GM12875 (cell line): ENCODE data around the gene KCTD20.

ENCODE experiments used
- H3K4me3 ChIP-seq: one replicate; pipeline ENCODE4 v1.5.1; 2011; ENCODE audit warnings: low read depth, low read length, control low read depth
- CTCF ChIP-seq: IDR thresholded peaks from 2 replicates; pipeline ENCODE4 v1.5.1; 2011; ENCODE audit warnings: low read depth, mild to moderate bottlenecking, control low read depth, inconsistent platforms, low read length, moderate library complexity, borderline replicate concordance; ENCODE audit not compliant: insufficient read depth

The KCTD20 gene

DNA sequence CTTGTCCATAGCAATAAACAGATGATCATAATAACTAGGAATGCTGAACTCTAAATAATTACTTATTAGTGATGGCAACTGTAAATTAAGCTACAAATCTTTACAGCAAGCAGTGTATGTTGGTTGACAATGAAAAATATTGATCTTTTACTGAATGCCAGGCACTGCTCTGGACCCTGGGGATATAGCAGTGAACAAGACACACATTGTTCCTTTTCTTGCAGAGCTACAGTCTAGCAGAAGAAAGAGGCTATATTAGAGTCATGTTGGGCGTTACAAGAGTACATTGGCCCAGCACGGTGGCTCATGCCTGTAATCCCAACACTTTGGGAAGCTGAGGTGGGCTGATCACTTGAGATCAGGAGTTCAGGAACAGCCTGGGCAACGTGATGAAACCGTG is 11.6 kb upstream of the KCTD20 start:
- no peak overlapping the region for H3K4me3 ChIP-seq
- no peak for TF ChIP-seq CTCF

- no peak for TF ChIP-seq CTCF
- H3K4me3 ChIP-seq: no peak overlapping the region
These were observed 10.6 kb upstream of the KCTD20 start for GRCh38 chr6:36432151-36432671.

DNA sequence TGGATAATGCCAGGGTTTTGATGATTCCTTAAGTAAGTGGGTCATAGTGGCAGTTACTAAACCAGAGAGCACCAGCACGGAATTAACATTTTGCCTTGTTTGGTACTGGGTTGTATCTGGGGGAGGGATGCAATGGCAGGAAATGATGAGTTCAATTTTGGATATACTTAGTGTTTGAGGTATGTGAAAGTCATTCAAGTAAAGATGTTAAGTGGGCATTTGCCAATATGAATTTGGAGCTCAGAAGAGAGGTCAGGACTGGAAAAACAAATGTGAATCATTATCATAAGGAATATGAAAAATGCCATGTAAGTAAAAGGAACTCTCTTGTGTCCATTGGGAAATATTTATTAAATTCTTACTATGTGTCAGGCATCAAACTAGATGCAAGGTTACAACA is 6.3 kb upstream of the KCTD20 start:
- H3K4me3 ChIP-seq: no peak overlapping the region
- no peak for TF ChIP-seq CTCF

DNA sequence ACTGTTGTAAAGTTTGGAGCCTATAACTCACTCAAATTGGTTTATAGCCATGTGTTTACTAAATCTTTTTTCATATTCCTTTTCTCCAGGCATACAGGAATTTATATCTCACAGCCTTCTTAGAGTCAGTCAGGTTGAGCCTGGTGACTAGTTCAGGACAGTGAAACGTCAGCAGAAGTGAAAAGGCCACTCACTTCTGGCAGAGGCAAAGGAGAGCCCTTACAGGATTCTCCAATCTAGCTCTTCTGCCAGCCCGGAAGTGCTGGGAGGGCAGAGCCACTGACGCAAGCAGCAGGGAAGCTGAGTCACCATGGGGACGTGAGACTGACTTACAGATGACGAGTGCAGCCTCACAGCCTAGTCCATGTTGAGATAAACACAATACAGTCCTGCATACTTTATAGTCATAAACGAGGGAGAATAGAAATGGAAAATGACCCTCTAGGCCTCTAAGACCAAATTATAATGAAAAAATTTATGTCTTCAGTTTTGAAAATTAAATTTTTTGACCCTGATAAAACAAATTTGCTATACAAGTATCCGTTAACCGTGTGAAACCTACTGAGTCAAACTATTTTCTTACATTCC is 1.4 kb upstream of the KCTD20 start:
- TF ChIP-seq CTCF: no peak
- no peak overlapping the region for H3K4me3 ChIP-seq

DNA sequence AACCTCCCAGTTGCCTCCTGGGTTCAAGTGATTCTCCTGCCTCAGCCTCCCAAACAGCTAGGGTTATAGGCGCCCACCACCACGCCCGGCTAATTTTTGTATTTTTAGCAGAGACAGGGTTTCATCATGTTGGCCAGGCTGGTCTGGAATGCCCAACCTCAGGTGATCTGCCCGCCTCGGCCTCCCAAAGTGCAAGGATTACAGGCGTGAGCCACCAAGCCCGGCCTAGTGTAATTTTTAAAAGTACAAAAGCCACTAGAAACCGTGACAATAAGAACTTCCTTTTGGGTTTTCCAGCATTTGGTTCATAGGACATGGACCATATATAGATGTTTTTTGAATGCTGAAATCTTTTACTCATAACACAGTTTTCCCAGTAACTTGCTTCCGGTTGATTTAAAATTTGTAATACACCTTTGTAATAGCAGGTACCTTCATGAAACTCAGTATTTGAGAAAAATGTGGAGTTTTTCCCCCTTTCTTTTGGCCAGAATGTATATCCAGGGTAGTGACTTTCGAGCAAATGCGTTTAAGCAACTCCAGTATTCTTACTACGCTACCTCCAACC is 613 bp upstream of the KCTD20 start:
- no peak for TF ChIP-seq CTCF
- peak overlapping the region; percentile 73 for H3K4me3 ChIP-seq

- H3K4me3 ChIP-seq: peak overlapping the region; percentile 73
- TF ChIP-seq CTCF: peak; percentile 26; the same call in 1 of the 2 replicates
These were observed 950 bp downstream of the KCTD20 start for GRCh38 chr6:36443471-36444428.
